ENCODE data around the gene LYST.

Gene LYST

GRCh38 chr1:235883261-235883927 is 16.7 kb upstream of the LYST start:
- peak; percentile 100 for DNase-seq (ENCODE audit: low read depth)

GRCh38 chr1:235882816-235883215 is 16.1 kb upstream of the LYST start:
- peak; percentile 22 for DNase-seq (ENCODE audit: low read depth)

- no peak for DNase-seq (ENCODE audit: low read depth)
Observed at GRCh38 chr1:235881930-235882700, 15.4 kb upstream of the LYST start.

- DNase-seq (ENCODE audit: low read depth), result no peak
Observed at GRCh38 chr1:235878082-235878811, 11.5 kb upstream of the LYST start.

- DNase-seq (ENCODE audit: low read depth), result no peak
Observed at GRCh38 chr1:235876402-235876841, 9.7 kb upstream of the LYST start.

- DNase-seq (ENCODE audit: low read depth), result peak; percentile 21
Observed at GRCh38 chr1:235875036-235875597, 8.4 kb upstream of the LYST start.

GRCh38 chr1:235874261-235874660 is 7.6 kb upstream of the LYST start:
- DNase-seq (ENCODE audit: low read depth), result no peak

- DNase-seq (ENCODE audit: low read depth), result no peak
Observed at GRCh38 chr1:235873571-235873970, 6.9 kb upstream of the LYST start.

- DNase-seq (ENCODE audit: low read depth), result no peak
Observed at GRCh38 chr1:235873045-235873444, 6.3 kb upstream of the LYST start.

- DNase-seq (ENCODE audit: low read depth), result no peak
Observed at GRCh38 chr1:235872270-235872669, 5.6 kb upstream of the LYST start.

GRCh38 chr1:235867903-235868469 is 1.3 kb upstream of the LYST start:
- no peak for DNase-seq (ENCODE audit: low read depth)

- DNase-seq (ENCODE audit: low read depth), result peak; percentile 91
Observed at GRCh38 chr1:235866913-235867845, 473 bp upstream of the LYST start.

- no peak for DNase-seq (ENCODE audit: low read depth)
Observed at GRCh38 chr1:235865565-235866204, 1.0 kb downstream of the LYST start.

GRCh38 chr1:235864931-235865525 is 1.7 kb downstream of the LYST start:
- peak; percentile 29 for DNase-seq (ENCODE audit: low read depth)

GRCh38 chr1:235864469-235864868 is 2.2 kb downstream of the LYST start:
- no peak for DNase-seq (ENCODE audit: low read depth)

- no peak for DNase-seq (ENCODE audit: low read depth)
Observed at GRCh38 chr1:235863699-235864093, 3.0 kb downstream of the LYST start.

GRCh38 chr1:235861857-235862256 is 4.8 kb downstream of the LYST start:
- DNase-seq (ENCODE audit: low read depth), result no peak

GRCh38 chr1:235860829-235861228 is 5.9 kb downstream of the LYST start:
- no peak for DNase-seq (ENCODE audit: low read depth)

- DNase-seq (ENCODE audit: low read depth), result no peak
Observed at GRCh38 chr1:235859789-235860188, 6.9 kb downstream of the LYST start.

- no peak for DNase-seq (ENCODE audit: low read depth)
Observed at GRCh38 chr1:235858766-235859165, 7.9 kb downstream of the LYST start.
